ENCODE data around the gene BTBD9. TPM values are rescaled to one million over a fixed set of nuclear protein-coding genes. Genes with fewer than 3 reads are reported as not detected.

BTBD9 gene
- polyA plus RNA-seq, 1 experiment = 5.4 TPM

- DNase-seq (ENCODE audit: low read depth) = no peak
- TF ChIP-seq CTCF (IDR thresholded peaks at IDR 0.05; ENCODE audit: insufficient read depth, low read depth, low read length) = no peak
- Histone ChIP-seq H3K36me3 (ENCODE audit: control insufficient read depth, insufficient read depth, low read length) (no peaks in the 10 kb centered on the region; the same call in 1 of the 2 replicates), H3K4me3 (ENCODE audit: low read depth, low read length) (no peak overlapping the region), H3K27me3 (ENCODE audit: control insufficient read depth, insufficient read depth, low read length) (no peaks in the 10 kb centered on the region)
- CTCF ChIA-PET = no interaction called here
- POLR2A ChIA-PET = no interaction called here
These were observed 273.5 kb downstream of the BTBD9 start for GRCh38 chr6:38366234-38366633.

- H3K4me3 ChIP-seq (ENCODE audit: low read depth, low read length) = no peak overlapping the region
- no peaks in the 10 kb centered on the region for H3K27me3 ChIP-seq (ENCODE audit: control insufficient read depth, insufficient read depth, low read length)
- CTCF ChIA-PET = no interaction called here
- POLR2A ChIA-PET = no interaction called here
- DNase-seq (ENCODE audit: low read depth) = no peak
- TF ChIP-seq CTCF (IDR thresholded peaks at IDR 0.05; ENCODE audit: insufficient read depth, low read depth, low read length) = no peak
- H3K36me3 ChIP-seq (ENCODE audit: control insufficient read depth, insufficient read depth, low read length) = no peaks in the 10 kb centered on the region
These were observed 275.0 kb downstream of the BTBD9 start for GRCh38 chr6:38364775-38365174.

- no peaks in the 10 kb centered on the region for H3K27me3 ChIP-seq (ENCODE audit: control insufficient read depth, insufficient read depth, low read length)
- DNase-seq (ENCODE audit: low read depth) = no peak
These were observed 275.6 kb downstream of the BTBD9 start for GRCh38 chr6:38364127-38364526.

GRCh38 chr6:38355519-38355918, 284.2 kb downstream of the BTBD9 start:
- TF ChIP-seq CTCF (IDR thresholded peaks at IDR 0.05; ENCODE audit: insufficient read depth, low read depth, low read length) = no peak
- POLR2A ChIA-PET = no interaction called here
- no peak for DNase-seq (ENCODE audit: low read depth)
- no peaks in the 10 kb centered on the region for H3K36me3 ChIP-seq (ENCODE audit: control insufficient read depth, insufficient read depth, low read length)
- no peaks in the 10 kb centered on the region for H3K27me3 ChIP-seq (ENCODE audit: control insufficient read depth, insufficient read depth, low read length)
- no peak overlapping the region for H3K4me3 ChIP-seq (ENCODE audit: low read depth, low read length)
- CTCF ChIA-PET = interaction anchor here (1.2 kb wide), 1 partner anchor 14 kb away, joined by 3 read pairs; no protein-coding TSS in a partner anchor

More at GRCh38 chr6:38364127-38364526, 275.6 kb downstream of the BTBD9 start:
- no peak for TF ChIP-seq CTCF (IDR thresholded peaks at IDR 0.05; ENCODE audit: insufficient read depth, low read depth, low read length)
- ChIA-PET CTCF (interaction anchor here (1.5 kb wide), 1 partner anchor 12 kb away, joined by 4 read pairs; no protein-coding TSS in a partner anchor), POLR2A (no interaction called here)
- Histone ChIP-seq H3K4me3 (ENCODE audit: low read depth, low read length) (no peak overlapping the region), H3K36me3 (ENCODE audit: control insufficient read depth, insufficient read depth, low read length) (no peaks in the 10 kb centered on the region)

- no peak for DNase-seq (ENCODE audit: low read depth)
- H3K27me3 ChIP-seq (ENCODE audit: control insufficient read depth, insufficient read depth, low read length) = no peaks in the 10 kb centered on the region
- H3K4me3 ChIP-seq (ENCODE audit: low read depth, low read length) = no peak overlapping the region
- TF ChIP-seq CTCF (IDR thresholded peaks at IDR 0.05; ENCODE audit: insufficient read depth, low read depth, low read length) = no peak
- POLR2A ChIA-PET = no interaction called here
- no peaks in the 10 kb centered on the region for H3K36me3 ChIP-seq (ENCODE audit: control insufficient read depth, insufficient read depth, low read length)
- CTCF ChIA-PET = interaction anchor here (1.2 kb wide), 1 partner anchor 15 kb away, joined by 3 read pairs; no protein-coding TSS in a partner anchor
These were observed 284.8 kb downstream of the BTBD9 start for GRCh38 chr6:38354905-38355304.

All from BJ (cell line).